Activated CD8-positive, alpha-beta T cell treated with anti-CD3 and anti-CD28 coated beads, Interleukin-2, amount 10 ng/mL, durations not matched to agents 7 days and 5 days (primary cell): ENCODE measurements around the gene IL25. TPM values are rescaled to one million over a fixed set of nuclear protein-coding genes. Genes with fewer than 3 reads are reported as not detected.
"Not testable (repeated sequence)": the region's sequence is repeated elsewhere in the genome, so short reads cannot be mapped to it uniquely, and the experiment has no call there.

Experiments used
- ATAC-seq: fragments of 150-1000 bp; cut with Tn5 transposase; one replicate; pipeline ENCODE4 v1.10.0; 2021; ENCODE audit warnings: moderate library complexity
- CTCF ChIA-PET: fragments of 350-600 bp; sonication (Branson Sonifier 250); formaldehyde crosslinking; loops from one replicate; lab custom pipeline; 2021; ENCODE audit warnings: antibody characterized with exemption; lab: Charles Lee
- POLR2A ChIA-PET: fragments of 350-600 bp; sonication (Branson Sonifier 250); formaldehyde crosslinking; loops from one replicate; lab custom pipeline; 2021; ENCODE audit warnings: antibody characterized with exemption; lab: Charles Lee
- DNase-seq: peaks from one replicate; pipeline ENCODE4 v3.0.0-alpha.2; 2020
- H3K27ac Mint-ChIP-seq: one replicate; pipeline ENCODE4 v1.8.0; 2021; ENCODE audit warnings: mild to moderate bottlenecking, mixed read lengths
- H3K27me3 Mint-ChIP-seq: one replicate; pipeline ENCODE4 v1.8.0; 2021; ENCODE audit warnings: low read depth, mixed read lengths
- H3K36me3 Mint-ChIP-seq: one replicate; pipeline ENCODE4 v1.8.0; 2021; ENCODE audit warnings: low read depth, mixed read lengths
- H3K4me1 Mint-ChIP-seq: one replicate; pipeline ENCODE4 v1.8.0; 2021; ENCODE audit warnings: low read depth, mixed read lengths
- H3K4me3 Mint-ChIP-seq: one replicate; pipeline ENCODE4 v1.8.0; 2021; ENCODE audit warnings: mild to moderate bottlenecking, mixed read lengths
- H3K9me3 Mint-ChIP-seq: one replicate; pipeline ENCODE4 v1.8.0; 2022; ENCODE audit warnings: mixed read lengths; ENCODE audit not compliant: insufficient read depth
- total RNA-seq, 2 experiments: library from RNA; stranded (reverse); gene quantifications; one replicate each; pipeline ENCODE4 v1.2.3, GENCODE V29; 2021

The IL25 gene
- total RNA-seq, 2 experiments from 2014 or later = not detected

- DNase-seq = no peak
- no peak for ATAC-seq
- H3K27ac Mint-ChIP-seq = no peak overlapping the region
- no peaks in the 10 kb centered on the region for H3K4me1 Mint-ChIP-seq
- H3K9me3 Mint-ChIP-seq = no peaks in the 10 kb centered on the region
- POLR2A ChIA-PET = no interaction called here
- H3K4me3 Mint-ChIP-seq = no peak overlapping the region
- CTCF ChIA-PET = interaction anchor here (0.9 to 1.2 kb wide), 2 partner anchors 64 to 265 kb away, joined by 3 to 4 read pairs; partner anchors contain the start of gene PABPN1
- H3K36me3 Mint-ChIP-seq = no peaks in the 10 kb centered on the region
- H3K27me3 Mint-ChIP-seq = peaks cover 2% of the 10 kb centered on the region
Measured at GRCh38 chr14:23385244-23385641, 12.6 kb downstream of the IL25 start.

DNA sequence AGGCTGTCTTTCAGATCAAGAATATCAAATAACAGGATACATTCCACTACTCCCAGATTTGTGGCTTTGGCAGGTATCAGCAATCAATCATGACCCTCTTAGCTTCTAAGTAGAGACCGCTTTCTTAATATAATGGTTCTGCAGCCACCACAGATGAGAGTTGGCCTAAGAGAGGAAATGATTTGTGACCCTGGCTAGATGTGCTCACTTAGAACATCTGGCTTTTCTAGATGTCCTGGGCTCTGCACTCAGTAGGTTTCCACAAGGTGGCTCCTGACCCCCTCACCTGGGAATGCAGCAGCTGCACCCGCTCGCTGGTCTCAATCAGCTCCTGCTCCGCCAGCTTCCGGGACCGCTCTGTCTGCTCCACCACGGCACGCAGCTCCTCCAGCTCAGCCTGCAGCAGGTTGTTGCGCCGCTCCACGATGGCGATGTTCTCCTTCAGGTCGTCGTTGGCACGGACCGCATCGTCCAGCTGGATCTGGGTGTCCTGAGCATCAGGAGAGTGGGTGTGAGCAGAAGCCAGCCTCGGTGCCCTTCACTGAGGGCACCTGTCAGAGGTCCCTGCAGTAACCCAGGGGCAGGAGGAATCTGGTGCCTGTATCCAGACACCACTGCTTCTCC lies 13.1 kb downstream of the IL25 start:
- H3K4me1 Mint-ChIP-seq = no peaks in the 10 kb centered on the region
- no peak for DNase-seq
- no peaks in the 10 kb centered on the region for H3K36me3 Mint-ChIP-seq
- no peak overlapping the region for H3K4me3 Mint-ChIP-seq
- ChIA-PET POLR2A (no interaction called here), CTCF (interaction anchor here (0.9 to 1.2 kb wide), 2 partner anchors 64 to 265 kb away, joined by 3 to 4 read pairs; partner anchors contain the start of gene PABPN1)
- no peaks in the 10 kb centered on the region for H3K9me3 Mint-ChIP-seq
- peaks cover 2% of the 10 kb centered on the region for H3K27me3 Mint-ChIP-seq
- no peak overlapping the region for H3K27ac Mint-ChIP-seq
- no peak for ATAC-seq

DNA sequence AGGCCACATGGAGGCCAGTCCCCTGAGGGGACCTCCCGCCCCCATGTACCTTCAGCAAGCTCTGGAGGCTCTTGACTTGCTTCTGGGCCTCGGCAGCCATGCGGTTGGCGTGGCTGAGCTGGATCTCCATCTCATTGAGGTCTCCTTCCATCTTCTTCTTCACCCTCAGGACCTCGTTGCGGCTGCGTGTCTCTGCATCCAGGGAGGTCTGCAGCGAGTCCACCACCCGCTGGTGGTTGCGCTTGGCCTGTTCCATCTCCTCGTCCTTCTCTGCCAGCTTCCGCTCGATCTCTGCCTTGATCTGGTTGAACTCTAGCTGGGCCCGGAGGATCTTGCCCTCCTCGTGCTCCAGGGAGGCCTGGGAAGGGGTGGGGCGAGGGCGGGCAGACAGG lies 13.7 kb downstream of the IL25 start:
- H3K4me3 Mint-ChIP-seq, POLR2A ChIA-PET, DNase-seq, H3K36me3 Mint-ChIP-seq, H3K4me1 Mint-ChIP-seq, H3K9me3 Mint-ChIP-seq, ATAC-seq, H3K27ac Mint-ChIP-seq, CTCF ChIA-PET, H3K27me3 Mint-ChIP-seq: not testable (repeated sequence)

DNA sequence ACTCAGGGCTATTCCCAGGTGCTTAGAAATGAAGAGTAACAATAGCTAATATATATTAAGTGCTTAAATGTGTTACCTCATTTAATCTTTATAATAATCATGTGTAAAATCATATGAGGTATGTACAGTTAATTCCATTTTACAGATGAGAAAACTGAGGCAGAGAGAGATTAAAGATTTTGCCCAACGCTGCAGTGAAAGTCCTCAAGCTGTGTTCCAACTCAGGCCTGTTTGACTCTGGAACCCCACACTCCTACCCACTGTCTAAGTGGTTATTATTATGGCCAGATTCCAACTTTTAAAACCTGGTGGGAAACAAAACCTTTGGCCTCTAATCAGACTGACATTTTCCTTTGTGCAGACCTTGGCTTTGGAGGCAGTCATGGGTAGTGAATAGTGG lies 14.4 kb downstream of the IL25 start:
- Mint-ChIP-seq H3K4me3 (no peak overlapping the region), H3K4me1 (no peaks in the 10 kb centered on the region), H3K9me3 (no peaks in the 10 kb centered on the region), H3K27me3 (peaks cover 2% of the 10 kb centered on the region), H3K27ac (no peak overlapping the region), H3K36me3 (no peaks in the 10 kb centered on the region)
- CTCF ChIA-PET = no interaction called here
- ATAC-seq (no peak), DNase-seq (no peak)
- POLR2A ChIA-PET = no interaction called here

DNA sequence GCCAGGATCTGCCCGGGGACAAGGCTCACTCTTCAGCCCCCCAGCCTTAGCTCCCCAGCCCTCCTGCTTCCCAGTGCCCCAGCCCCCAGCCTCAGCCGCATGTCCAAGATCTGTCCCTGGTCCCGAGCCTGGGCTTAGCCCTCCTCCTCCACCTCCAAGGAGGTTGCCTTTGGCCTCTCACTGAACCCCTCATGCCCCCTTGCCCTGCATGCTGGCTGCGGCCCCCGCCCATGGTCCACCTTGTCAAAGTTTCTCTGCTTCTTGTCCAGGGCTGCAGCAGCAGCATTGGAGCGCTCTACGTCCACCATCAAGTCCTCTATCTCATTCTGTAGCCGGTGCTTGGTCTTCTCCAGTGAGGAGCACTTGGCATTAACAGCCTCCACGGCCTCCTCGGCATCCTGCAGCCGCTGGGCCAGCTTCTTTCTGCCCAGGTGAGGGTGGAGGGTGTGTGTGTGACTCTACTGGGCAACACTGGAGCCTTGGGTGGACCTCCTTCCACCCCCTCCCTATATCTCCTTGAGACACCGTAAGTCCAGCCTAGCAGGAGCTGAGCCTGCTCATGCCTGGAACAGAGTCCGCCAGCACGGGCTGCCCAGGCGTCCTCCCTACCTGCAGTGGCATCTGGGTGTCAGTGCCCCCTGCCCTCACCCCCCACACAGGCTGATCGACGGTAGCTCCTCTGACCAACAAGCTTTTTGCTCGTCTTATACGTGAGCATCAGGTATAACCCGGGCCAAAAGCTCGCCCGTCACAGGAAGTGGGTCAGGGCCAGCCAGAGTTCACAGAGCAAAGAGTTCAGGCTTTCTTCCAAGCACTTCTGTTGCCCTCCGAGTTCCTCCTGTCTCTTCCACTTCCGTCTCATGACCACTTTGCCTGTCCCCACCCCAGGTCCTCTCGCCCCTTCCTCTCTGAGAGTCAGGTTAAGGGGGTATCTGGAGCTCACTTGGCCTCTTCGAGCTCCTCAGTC lies 15.6 kb downstream of the IL25 start:
- Mint-ChIP-seq H3K27ac (no peak overlapping the region), H3K36me3 (no peaks in the 10 kb centered on the region), H3K27me3 (no peaks in the 10 kb centered on the region), H3K4me1 (no peaks in the 10 kb centered on the region), H3K4me3 (no peak overlapping the region), H3K9me3 (no peaks in the 10 kb centered on the region)
- ATAC-seq (no peak), DNase-seq (no peak)
- ChIA-PET CTCF (no interaction called here), POLR2A (interaction anchor here (0.7 kb wide), 1 partner anchor 160 kb away, joined by 3 read pairs; no protein-coding TSS in a partner anchor)

GRCh38 chr14:23388996-23389395 lies 16.4 kb downstream of the IL25 start:
- ATAC-seq (no peak), DNase-seq (no peak)
- Mint-ChIP-seq H3K27me3 (no peaks in the 10 kb centered on the region), H3K4me1 (no peaks in the 10 kb centered on the region), H3K36me3 (no peaks in the 10 kb centered on the region), H3K4me3 (no peak overlapping the region), H3K9me3 (no peaks in the 10 kb centered on the region), H3K27ac (no peak overlapping the region)
- CTCF ChIA-PET = no interaction called here
- POLR2A ChIA-PET = interaction anchor here (0.7 kb wide), 1 partner anchor 225 kb away, joined by 3 read pairs; no protein-coding TSS in a partner anchor

GRCh38 chr14:23389396-23389795 lies 16.8 kb downstream of the IL25 start:
- Mint-ChIP-seq H3K9me3 (no peaks in the 10 kb centered on the region), H3K4me1 (no peaks in the 10 kb centered on the region), H3K27ac (no peak overlapping the region), H3K36me3 (no peaks in the 10 kb centered on the region), H3K4me3 (no peak overlapping the region), H3K27me3 (no peaks in the 10 kb centered on the region)
- ChIA-PET POLR2A (interaction anchor here (0.7 kb wide), 1 partner anchor 226 kb away, joined by 3 read pairs; no protein-coding TSS in a partner anchor), CTCF (no interaction called here)
- DNase-seq = no peak
- ATAC-seq = no peak

GRCh38 chr14:23389871-23390270 lies 17.3 kb downstream of the IL25 start:
- H3K36me3 Mint-ChIP-seq, H3K4me3 Mint-ChIP-seq, H3K9me3 Mint-ChIP-seq: not testable (repeated sequence)

DNA sequence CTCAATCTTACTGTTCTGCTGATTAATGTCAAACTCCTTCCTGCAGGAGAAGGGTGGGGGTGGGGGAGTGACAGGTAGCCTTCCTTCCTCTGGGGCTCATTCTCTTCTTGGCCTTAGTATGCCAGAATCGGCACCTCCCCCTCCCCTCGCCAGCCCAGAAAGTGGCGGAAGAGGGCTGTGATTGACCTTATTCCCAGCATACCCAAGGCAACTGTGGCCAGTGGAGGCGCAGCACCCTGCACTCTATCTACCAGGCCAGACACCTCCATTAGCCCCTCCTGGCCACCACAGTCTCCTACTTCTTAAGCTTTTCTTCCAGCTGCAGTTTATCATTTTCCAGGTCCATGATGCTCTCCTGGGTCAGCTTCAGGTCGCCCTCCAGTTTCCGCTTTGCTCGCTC lies 20.0 kb downstream of the IL25 start:
- ATAC-seq (no peak), DNase-seq (no peak)
- Mint-ChIP-seq H3K27ac (no peak overlapping the region), H3K27me3 (no peaks in the 10 kb centered on the region), H3K4me1 (no peaks in the 10 kb centered on the region), H3K9me3 (no peaks in the 10 kb centered on the region), H3K4me3 (no peak overlapping the region), H3K36me3 (no peaks in the 10 kb centered on the region)
- ChIA-PET POLR2A (interaction anchor here (1.1 kb wide), 1 partner anchor 30 kb away, joined by 4 read pairs; no protein-coding TSS in a partner anchor), CTCF (interaction anchor here (2.7 kb wide), 1 partner anchor 12 kb away, joined by 10 read pairs; no protein-coding TSS in a partner anchor)

More at GRCh38 chr14:23389871-23390270, 17.3 kb downstream of the IL25 start:
- CTCF ChIA-PET, H3K4me1 Mint-ChIP-seq, DNase-seq, ATAC-seq, H3K27me3 Mint-ChIP-seq, H3K27ac Mint-ChIP-seq: not testable (repeated sequence)
- POLR2A ChIA-PET = interaction anchor here (0.7 kb wide), 1 partner anchor 226 kb away, joined by 3 read pairs; no protein-coding TSS in a partner anchor

DNA sequence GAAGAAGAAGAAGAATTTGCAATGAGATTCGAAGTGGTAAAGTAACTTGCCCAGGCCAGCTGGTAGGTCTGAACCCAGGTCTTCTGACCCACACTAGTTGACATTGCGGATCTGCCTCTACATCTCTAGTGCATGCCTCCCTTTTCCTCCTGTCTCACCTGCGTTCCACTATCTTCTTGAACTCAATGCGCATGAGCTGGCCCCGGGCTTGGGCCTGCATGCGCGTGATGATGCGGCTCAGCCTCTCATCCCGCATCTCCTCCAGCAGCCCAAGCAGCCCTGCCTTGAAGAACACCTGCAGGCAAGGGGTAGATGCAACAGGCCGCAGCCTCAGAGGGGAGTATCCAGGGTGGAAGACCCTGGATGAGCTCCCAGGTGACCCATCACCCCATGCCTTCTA lies 23.5 kb downstream of the IL25 start:
- no peak for DNase-seq
- H3K4me3 Mint-ChIP-seq = no peak overlapping the region
- no peaks in the 10 kb centered on the region for H3K36me3 Mint-ChIP-seq
- CTCF ChIA-PET = interaction anchor here (1.6 to 1.8 kb wide), 2 partner anchors 16 kb away, joined by 4 to 6 read pairs; no protein-coding TSS in a partner anchor
- no peak overlapping the region for H3K27ac Mint-ChIP-seq
- no peaks in the 10 kb centered on the region for H3K9me3 Mint-ChIP-seq
- H3K4me1 Mint-ChIP-seq = no peaks in the 10 kb centered on the region
- POLR2A ChIA-PET = no interaction called here
- ATAC-seq = no peak
- no peaks in the 10 kb centered on the region for H3K27me3 Mint-ChIP-seq

GRCh38 chr14:23396781-23397407 lies 24.3 kb downstream of the IL25 start:
- H3K4me1 Mint-ChIP-seq = no peaks in the 10 kb centered on the region
- no peaks in the 10 kb centered on the region for H3K36me3 Mint-ChIP-seq
- ChIA-PET CTCF (interaction anchor here (1.8 kb wide), 1 partner anchor 17 kb away, joined by 6 read pairs; no protein-coding TSS in a partner anchor), POLR2A (no interaction called here)
- H3K9me3 Mint-ChIP-seq = no peaks in the 10 kb centered on the region
- DNase-seq (no peak), ATAC-seq (no peak)
- H3K27ac Mint-ChIP-seq = no peak overlapping the region
- no peak overlapping the region for H3K4me3 Mint-ChIP-seq
- no peaks in the 10 kb centered on the region for H3K27me3 Mint-ChIP-seq
